GM18873 (cell line): ENCODE measurements around the gene GEN1.

Experiments used
- ATAC-seq: cut with Tn5 transposase; IDR thresholded peaks from one replicate; pipeline ENCODE4 v1.9.1; 2021; ENCODE audit warnings: mild to moderate bottlenecking, moderate library complexity, moderate number of reproducible peaks; ENCODE audit not compliant: unreplicated experiment, low FRiP score

The GEN1 gene, protein sequence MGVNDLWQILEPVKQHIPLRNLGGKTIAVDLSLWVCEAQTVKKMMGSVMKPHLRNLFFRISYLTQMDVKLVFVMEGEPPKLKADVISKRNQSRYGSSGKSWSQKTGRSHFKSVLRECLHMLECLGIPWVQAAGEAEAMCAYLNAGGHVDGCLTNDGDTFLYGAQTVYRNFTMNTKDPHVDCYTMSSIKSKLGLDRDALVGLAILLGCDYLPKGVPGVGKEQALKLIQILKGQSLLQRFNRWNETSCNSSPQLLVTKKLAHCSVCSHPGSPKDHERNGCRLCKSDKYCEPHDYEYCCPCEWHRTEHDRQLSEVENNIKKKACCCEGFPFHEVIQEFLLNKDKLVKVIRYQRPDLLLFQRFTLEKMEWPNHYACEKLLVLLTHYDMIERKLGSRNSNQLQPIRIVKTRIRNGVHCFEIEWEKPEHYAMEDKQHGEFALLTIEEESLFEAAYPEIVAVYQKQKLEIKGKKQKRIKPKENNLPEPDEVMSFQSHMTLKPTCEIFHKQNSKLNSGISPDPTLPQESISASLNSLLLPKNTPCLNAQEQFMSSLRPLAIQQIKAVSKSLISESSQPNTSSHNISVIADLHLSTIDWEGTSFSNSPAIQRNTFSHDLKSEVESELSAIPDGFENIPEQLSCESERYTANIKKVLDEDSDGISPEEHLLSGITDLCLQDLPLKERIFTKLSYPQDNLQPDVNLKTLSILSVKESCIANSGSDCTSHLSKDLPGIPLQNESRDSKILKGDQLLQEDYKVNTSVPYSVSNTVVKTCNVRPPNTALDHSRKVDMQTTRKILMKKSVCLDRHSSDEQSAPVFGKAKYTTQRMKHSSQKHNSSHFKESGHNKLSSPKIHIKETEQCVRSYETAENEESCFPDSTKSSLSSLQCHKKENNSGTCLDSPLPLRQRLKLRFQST

DNA sequence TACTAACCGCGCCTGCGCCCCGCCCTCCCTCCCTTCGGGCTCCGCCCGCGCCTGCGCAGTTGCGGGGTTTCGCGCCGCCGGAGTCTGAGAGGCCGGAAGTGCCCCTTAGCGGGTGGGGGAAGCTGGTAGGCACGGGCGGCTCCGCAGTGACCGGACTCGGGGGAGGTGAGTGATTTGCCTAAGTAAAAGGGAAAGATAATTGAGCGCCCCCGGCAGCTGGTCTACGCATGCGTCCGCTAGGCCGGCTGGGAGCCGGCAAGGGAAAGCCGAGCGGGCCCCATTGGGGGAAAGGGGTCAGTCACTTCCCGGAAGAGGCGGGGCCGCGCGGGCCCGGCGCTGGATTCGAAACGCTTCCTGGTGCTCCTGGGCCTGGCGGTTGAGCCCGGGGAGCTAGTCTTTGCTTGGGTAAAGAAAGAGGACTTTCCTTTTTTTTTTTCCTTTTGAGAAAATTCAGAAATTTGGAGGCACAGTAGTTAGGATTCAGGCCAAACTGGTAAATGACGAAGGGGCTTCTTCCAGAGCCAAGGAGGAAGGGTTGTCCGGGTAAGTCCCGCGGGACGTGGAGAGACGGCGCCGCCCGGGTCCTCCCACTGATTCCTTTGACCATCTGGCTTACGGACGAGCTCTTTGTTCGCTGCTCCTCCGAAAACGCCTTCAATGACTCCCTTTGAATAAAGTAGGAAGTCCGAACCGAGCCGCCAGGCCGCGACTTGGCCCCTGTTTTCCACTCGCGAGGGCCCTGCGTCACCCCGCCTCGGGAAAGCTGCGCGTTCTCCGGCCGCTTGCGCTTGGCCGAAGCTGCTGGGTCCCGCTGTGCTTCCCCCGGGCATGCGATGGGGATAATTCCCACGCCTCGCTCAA, at the start of gene GEN1, which contains the start of gene SMC6:
Gene GEN1, plus strand, starts transcription at position 336 of the 861 bp plus-strand sequence. CDS start 5,806 bp downstream, outside the sequence.
Gene SMC6, minus strand, starts transcription at position 8 of the 861 bp plus-strand sequence. CDS start 7,864 bp downstream, outside the sequence.
- ATAC-seq, result peak; percentile 60

DNA sequence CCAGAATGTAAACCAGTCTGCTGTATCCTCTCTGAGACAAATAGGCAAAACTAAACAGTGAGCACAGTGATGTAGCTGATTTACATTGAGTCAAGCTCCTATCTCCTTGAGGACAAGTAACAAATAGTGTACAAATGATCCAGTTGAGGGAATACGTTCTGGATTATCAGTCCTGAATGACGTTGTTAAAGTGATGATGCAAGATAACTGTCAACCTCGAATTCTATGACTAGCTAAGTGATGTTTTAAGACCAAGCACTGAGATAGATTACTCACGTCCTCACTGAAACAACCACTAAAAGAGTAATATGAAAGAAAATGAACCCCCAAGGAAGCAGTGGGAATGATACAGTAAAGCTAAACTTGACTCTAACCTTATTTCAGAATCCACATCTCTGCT, 47.1 kb upstream of the GEN1 start:
- no peak for ATAC-seq

DNA sequence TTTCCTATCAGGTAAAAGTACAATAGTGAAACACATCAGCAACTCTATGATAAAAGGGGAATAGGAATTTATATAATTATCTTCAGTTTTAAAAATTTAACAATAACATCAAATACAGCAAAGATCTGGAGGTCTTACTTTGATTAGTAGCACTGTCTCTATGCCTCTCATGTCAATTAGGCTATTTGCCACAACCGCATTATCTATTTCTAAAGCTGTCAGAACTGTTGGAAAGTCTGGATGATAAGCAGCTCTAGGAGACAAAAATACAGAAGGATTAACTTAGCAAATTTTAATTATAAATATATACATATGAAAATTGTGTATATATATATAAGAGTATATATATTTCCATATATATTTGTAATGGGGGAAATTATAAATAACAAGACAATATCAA, 45.4 kb upstream of the GEN1 start:
- no peak for ATAC-seq

DNA sequence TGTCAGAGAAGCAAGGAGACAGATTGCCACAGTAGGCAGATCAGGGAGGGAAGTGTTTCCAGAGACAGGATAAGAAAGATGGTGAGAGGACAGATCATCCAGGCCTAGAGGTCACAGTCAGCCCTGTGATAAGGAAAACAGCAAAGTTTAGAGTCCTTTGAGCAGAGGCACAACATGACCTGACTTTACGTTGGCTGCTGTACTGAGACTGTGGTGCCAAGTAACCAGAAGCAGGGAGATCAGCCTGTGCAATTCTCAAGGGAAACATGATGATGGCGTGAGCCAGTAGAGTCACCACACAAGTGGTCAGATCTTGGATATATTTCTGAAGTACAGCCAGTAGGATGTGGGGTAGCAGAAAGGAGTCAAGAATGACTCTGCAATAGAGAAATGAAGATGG, 44.0 kb upstream of the GEN1 start:
- no peak for ATAC-seq

DNA sequence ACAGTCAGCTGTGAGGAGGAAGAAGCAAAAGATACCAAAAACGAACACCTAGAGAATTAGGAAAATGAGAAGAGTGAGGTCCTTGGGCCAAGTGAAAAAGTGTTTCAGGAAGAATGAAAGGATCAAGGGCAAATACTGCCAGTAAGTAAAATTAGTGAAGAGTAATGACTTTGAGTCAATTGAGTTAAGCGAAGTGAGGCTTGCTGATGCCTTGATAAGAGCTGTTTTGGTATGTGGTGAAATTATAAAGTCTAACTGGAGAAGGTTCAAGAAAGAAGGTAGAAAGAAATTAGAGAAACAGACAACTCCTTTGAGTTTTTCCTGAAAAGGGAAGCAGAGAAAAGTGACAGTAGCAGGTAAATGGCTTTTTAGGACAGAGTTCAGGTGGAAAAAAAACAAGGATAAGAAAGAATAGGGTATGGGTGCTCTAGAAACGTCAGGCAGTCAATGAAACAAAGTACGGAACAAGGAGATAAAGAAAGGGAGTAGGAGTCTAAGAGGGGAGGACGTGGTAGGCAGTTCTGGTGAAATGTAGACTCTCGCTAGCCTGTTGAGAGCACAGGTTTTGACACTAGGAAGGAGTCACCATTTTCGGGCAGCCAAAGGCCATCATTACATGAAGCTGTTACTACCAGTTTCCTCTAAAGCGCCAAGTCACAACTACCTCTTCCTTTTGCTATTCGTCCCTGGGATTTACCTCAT, 43.2 kb upstream of the GEN1 start:
- no peak for ATAC-seq

DNA sequence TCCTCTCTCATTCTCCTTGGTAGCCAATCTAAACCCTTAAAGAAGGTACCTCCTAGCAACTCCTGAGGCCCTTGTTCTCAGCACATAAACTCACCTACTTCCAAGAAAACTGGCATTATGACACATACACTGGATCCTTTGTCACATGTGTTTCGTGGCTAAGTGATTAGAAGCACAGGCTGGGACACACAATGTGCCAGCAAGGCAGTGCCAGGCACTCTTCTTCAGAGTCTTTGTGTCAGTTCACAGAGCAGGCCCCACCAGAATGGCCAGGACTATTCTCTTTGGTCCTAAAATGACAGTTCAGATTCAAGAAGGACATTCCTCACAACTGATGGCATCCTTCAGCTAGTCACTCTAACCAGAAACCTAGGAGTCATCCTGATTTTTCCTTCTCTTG, 40.6 kb upstream of the GEN1 start:
- ATAC-seq, result no peak

DNA sequence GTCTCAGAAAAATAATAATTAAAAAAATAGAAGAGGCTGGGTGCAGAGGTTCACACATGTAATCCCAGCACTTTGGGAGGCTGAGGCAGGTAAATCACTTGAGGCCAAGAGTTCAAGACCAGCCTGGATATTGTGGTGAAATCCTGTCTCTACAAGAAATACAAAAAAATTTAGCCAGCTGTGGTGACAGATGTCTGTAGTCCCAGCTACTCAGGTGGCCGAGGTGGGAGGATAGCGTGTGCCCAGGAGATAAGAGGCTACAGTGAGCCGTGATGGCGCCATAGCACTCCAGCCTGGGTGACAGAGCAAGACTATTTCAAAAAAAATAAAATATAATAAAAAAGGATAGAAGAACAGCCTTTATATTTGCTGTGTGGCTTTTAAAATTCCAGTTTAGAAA, 36.3 kb upstream of the GEN1 start:
- no peak for ATAC-seq

DNA sequence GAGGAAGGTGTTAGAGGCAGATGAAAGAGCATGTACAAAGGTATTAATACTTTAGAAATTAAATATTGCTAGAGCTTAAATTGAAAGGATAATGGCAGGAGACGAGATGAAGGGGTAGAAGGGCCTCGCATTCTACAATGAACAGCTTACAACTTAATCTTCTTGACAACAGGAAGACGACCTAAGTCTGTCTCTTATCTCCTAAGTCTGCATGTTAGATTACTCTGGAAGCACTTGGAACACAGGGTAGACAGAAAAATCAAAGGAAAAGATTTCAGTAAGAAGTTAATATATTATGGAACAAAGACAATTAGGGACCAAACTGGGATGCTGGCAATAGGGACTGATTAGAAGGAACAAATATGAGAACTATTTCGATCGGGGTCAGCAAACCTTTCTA, 35.2 kb upstream of the GEN1 start:
- no peak for ATAC-seq

DNA sequence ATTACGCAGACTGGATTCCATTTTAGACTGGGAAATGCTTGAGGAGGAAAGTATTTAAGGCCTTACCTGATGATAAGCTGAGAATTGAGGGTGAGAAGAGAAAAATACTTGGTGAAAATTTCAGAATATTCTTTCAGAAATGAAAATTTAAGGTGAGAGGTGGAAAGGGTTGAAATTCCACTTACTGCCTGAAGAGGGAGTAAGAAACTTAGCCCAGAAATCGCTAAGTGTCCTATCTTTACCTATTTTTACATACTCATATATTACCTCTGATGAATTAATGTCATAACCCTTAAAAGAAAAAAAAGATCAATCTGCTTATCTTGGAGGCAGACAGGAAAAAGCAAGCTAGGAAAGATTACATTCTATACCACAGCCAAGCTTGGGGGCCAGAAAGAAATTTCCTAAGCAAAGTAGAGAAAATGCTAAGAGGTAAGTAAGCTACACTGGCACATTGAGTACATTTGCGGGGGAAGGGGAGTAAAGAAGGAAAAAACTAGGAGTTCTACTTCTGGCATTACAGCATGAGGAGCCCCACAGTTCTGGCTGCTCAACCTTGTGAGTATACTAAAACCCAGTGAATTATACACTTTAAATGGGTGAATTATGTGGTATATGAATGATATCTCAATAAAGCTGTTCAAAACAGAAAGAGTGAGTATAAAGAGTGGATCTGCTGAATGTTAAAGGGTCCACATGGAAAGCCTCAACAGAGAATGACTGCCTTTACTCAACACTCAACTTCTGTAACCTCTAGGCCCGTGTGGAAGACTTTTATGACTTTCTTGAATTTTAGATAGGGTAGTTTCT, 34.2 kb upstream of the GEN1 start:
- no peak for ATAC-seq

DNA sequence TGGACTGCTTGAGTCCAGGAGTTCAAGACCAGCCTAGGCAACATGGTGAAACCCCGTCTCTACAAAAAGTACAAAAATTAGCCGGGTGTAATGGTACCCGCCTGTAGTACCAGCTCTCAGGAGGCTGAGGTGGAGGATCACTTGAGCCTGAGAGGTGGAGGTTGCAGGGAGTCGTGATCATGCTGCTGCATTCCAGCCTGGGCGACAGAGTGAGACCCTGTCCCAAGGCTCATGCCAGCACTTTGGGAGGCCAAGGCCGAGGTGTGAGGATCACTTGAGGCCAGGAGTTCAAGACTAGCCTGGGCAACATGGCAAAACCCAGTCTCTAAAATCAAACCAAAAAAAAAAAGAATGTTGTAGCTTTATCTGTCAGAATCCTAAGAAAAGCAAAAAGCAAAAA, 25.7 kb upstream of the GEN1 start:
- ATAC-seq, result no peak

DNA sequence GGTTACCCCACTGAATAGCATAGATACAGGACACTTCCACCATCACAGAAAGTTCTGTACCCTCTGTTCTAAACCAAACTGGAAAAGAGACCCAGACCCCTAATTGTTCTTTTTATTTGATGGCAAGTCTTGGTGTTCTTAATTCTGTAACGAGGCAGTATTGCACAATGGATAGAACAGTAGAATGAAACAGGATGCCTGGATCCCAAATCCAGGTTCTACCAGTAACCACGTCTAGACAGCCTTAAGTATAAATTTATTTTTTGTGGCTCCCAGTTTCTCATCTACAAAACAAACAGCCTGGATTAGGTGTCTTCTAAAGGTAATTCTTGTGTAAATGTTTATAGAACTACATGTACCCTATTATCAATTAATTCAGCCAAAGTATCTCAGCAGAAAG, 24.1 kb upstream of the GEN1 start:
- ATAC-seq, result no peak

DNA sequence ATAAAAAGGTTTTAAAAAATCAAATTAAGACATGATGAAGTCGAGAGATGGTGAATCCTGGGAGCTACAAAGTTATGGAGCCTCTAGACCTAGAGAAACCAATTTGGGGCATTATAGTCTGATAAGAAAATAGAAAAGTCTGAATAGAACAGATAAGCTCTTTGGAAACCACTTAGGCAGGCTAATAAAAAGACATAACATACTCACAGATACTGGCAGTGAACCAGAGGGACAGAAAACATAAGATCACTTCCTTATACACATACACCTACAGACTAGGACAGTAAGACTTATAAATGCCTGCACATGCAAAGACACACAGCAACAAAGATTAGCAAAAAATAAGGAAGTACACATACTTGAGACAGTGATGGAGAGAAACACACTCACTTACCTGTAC, 20.3 kb upstream of the GEN1 start:
- no peak for ATAC-seq

DNA sequence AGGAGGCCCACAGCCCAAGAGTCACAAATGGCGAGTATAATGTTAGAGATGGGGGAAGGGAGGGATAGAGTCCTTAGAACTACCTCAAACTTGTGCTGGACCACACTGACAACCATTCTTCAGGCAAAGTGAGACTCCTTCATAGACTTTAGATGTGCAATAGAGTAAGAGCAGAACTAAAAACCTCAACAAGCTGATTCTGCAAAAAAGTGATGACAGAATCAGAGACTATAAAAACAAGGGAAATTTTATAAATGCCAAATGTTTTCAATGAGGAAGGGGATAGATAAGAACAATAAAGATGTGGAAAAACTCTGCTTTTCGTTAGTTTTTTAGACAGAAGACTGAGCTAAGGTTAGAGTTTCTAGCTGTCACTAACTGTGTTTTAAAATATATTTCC, 18.1 kb upstream of the GEN1 start:
- ATAC-seq, result no peak

DNA sequence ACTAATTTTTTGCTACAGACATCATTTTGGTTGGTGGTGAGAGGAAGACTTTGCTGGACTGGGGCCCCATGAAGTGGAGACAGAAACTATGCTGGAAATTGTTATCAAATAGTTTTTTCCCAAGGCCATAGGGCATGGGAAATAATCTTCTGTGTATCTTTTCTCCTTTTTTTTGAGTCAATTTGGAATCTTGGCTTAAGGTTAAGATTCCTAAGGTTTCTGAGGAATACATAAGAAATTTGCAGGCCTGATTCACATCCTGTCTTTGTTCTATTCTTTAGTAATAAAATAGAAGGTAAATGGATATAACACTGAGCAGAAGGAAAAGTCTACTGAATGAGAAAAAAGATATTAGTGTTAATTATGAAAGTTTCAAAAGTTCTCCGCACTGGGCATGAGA, 16.9 kb upstream of the GEN1 start:
- no peak for ATAC-seq

DNA sequence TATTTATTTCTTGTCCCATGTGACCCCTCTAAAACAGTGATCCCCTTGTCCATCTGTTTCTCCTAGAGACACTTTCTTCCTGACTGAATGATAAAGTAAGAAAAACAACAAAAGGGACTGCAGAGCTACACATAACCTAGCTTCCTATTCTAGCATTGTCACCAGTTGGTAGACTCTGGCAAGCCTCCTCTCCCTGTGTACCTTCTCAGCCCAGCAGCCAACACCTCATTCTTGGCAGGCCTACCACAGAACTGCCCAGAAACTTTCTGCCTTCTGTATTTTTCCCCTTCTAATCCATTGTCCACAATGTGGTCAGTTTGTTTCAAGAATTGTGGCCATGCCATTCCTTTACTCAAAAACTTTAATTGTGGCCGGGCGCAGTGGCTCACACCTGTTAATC, 13.7 kb upstream of the GEN1 start:
- ATAC-seq, result no peak

DNA sequence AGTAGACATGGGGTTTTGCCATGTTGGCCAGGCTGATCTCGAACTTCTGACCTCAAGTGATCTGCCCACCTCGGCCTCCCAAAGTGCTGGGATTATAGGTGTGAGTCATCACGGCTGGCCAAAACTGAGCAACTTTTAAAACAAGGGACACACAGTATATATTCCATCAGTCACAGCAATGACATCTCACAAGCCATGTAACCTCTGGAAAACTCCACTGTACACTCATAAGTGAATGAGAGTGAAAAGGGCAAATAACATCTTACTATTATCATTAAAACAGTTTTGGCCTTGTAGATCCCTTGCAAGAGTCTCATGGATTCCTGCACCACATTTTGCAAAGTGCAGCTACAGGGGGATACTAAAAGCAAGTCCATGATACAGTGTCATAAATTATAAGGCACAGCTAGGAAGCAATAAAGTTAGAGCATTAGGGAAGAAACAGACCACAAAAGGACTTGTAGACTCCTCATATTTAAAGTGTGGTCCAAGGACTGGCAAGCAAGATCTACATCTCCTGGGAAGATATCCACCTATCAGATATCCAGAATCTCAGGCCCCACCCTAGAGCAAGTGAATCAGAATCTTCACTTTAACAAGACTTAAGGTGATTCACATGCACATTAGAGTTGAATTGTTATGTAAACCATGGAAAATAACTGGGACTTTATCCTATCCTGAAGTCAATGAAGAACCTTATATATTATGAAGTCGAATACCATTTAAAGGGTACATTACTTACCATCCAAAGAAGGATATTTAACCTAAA, 6.1 kb upstream of the GEN1 start:
- no peak for ATAC-seq

DNA sequence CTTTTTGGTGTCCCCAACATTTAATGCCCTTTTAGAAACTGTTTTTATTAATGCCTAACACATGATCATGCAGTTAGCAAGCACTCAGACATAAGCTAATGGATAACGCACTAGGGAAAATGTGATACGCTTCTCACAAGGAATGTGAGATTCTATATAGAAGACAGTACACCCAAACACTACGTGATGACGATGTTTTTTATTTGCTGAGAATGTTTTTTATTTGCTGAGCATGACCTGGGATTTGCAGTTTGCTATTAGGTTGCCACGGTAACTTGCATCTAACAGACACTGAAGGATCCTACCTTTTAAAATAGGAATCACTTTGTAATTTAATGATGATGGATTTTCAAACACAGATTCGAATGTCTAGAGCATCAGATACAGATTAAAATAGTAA, 5.2 kb upstream of the GEN1 start:
- ATAC-seq, result no peak

DNA sequence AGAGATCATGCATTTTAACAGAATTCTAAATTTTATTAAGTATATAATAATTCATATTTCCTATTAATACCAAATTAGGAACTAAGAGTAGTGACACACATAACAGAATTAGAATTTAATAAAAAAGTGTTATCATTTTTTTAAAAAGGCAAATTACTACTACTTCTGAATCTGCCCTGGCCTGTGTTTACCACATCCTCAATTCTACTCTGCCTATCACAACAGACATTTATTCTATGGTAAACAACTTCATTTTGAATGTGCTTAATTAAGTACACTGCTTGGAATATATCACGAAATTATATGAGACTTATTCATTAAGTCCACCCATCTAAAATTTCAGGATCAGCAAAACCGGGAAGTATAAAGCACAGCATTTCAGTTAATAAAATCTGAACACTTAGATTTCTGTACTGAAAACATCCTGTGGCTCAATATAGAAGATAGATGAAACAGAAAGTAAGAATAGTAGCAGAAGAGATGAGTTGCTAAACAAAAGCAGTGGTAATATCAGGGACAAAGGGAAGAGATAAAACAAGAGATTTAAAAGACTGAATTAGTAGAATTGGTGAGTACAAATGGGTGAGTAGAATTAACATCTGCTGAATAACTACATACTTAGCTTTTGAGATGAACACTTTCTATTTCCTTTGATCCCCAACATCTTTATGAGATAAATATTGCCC, 4.0 kb upstream of the GEN1 start:
- peak; percentile 30 for ATAC-seq
